ENCODE results near the gene UPK1A.
A peak's percentile ranks its signal among the peaks of the same experiment; 100 is the strongest.
"Not testable (repeated sequence)": the region's sequence is repeated elsewhere in the genome, so short reads cannot be mapped to it uniquely, and the experiment has no call there.

UPK1A gene

GRCh38 chr19:35715981-35716800, 49.9 kb downstream of the UPK1A start:
- peak overlapping the region; percentile 99 for H3K27ac Mint-ChIP-seq
- no peaks in the 10 kb centered on the region for H3K27me3 Mint-ChIP-seq
- H3K36me3 Mint-ChIP-seq (ENCODE audit: low read depth): peaks cover 58% of the 10 kb centered on the region
- peak overlapping the region; percentile 92 for H3K4me3 Mint-ChIP-seq
- H3K4me1 Mint-ChIP-seq (ENCODE audit: low read depth): peaks cover 50% of the 10 kb centered on the region
- no peaks in the 10 kb centered on the region for H3K9me3 Mint-ChIP-seq

GRCh38 chr19:35716801-35717664, 50.7 kb downstream of the UPK1A start:
- H3K4me1 Mint-ChIP-seq (ENCODE audit: low read depth): peaks cover 42% of the 10 kb centered on the region
- peaks cover 60% of the 10 kb centered on the region for H3K36me3 Mint-ChIP-seq (ENCODE audit: low read depth)

GRCh38 chr19:35717665-35718344, 51.5 kb downstream of the UPK1A start, which contains the start of gene KMT2B:
Gene KMT2B, plus strand, starts transcription at chr19:35718003. Its CDS starts 16 bp downstream, at chr19:35718019.
- H3K9me3 Mint-ChIP-seq: no peaks in the 10 kb centered on the region
- peak within 1 kb of the TSS; percentile 99 for H3K27ac Mint-ChIP-seq
- H3K4me1 Mint-ChIP-seq (ENCODE audit: low read depth): peaks cover 34% of the 10 kb centered on the region
- H3K4me3 Mint-ChIP-seq: peak within 1 kb of the TSS; percentile 92
- peaks cover 68% of the 10 kb centered on the region for H3K36me3 Mint-ChIP-seq (ENCODE audit: low read depth)
- H3K27me3 Mint-ChIP-seq: no peaks in the 10 kb centered on the region

More at GRCh38 chr19:35716801-35717664, 50.7 kb downstream of the UPK1A start:
- peak overlapping the region; percentile 99 for H3K27ac Mint-ChIP-seq
- no peaks in the 10 kb centered on the region for H3K9me3 Mint-ChIP-seq
- peak overlapping the region; percentile 92 for H3K4me3 Mint-ChIP-seq
- H3K27me3 Mint-ChIP-seq: no peaks in the 10 kb centered on the region

- peak overlapping the region; percentile 89 for H3K27ac Mint-ChIP-seq
- peaks cover 72% of the 10 kb centered on the region for H3K36me3 Mint-ChIP-seq (ENCODE audit: low read depth)
- peak overlapping the region; percentile 89 for H3K4me3 Mint-ChIP-seq
- H3K9me3 Mint-ChIP-seq: no peaks in the 10 kb centered on the region
- no peaks in the 10 kb centered on the region for H3K27me3 Mint-ChIP-seq
- H3K4me1 Mint-ChIP-seq (ENCODE audit: low read depth): peaks cover 35% of the 10 kb centered on the region
Observed at GRCh38 chr19:35718345-35719041, 52.2 kb downstream of the UPK1A start.

- H3K36me3 Mint-ChIP-seq (ENCODE audit: low read depth): peaks cover 72% of the 10 kb centered on the region
Observed at GRCh38 chr19:35719402-35720162, 53.3 kb downstream of the UPK1A start.

GRCh38 chr19:35720163-35720524, 53.8 kb downstream of the UPK1A start:
- peak overlapping the region; percentile 72 for H3K27ac Mint-ChIP-seq
- H3K36me3 Mint-ChIP-seq (ENCODE audit: low read depth): peaks cover 72% of the 10 kb centered on the region
- H3K4me1 Mint-ChIP-seq (ENCODE audit: low read depth): peaks cover 32% of the 10 kb centered on the region
- H3K27me3 Mint-ChIP-seq: no peaks in the 10 kb centered on the region
- peak overlapping the region; percentile 28 for H3K4me3 Mint-ChIP-seq
- no peaks in the 10 kb centered on the region for H3K9me3 Mint-ChIP-seq

More at GRCh38 chr19:35719402-35720162, 53.3 kb downstream of the UPK1A start:
- H3K9me3 Mint-ChIP-seq: no peaks in the 10 kb centered on the region
- peaks cover 35% of the 10 kb centered on the region for H3K4me1 Mint-ChIP-seq (ENCODE audit: low read depth)
- peak overlapping the region; percentile 89 for H3K4me3 Mint-ChIP-seq
- H3K27ac Mint-ChIP-seq: peak overlapping the region; percentile 89
- H3K27me3 Mint-ChIP-seq: no peaks in the 10 kb centered on the region

- Mint-ChIP-seq H3K4me3 (peak overlapping the region; percentile 7), H3K4me1 (ENCODE audit: low read depth) (peaks cover 32% of the 10 kb centered on the region), H3K27me3 (no peaks in the 10 kb centered on the region), H3K9me3 (no peaks in the 10 kb centered on the region), H3K36me3 (ENCODE audit: low read depth) (peaks cover 72% of the 10 kb centered on the region), H3K27ac (no peak overlapping the region)
Observed at GRCh38 chr19:35720648-35721047, 54.3 kb downstream of the UPK1A start.

- Mint-ChIP-seq H3K36me3 (ENCODE audit: low read depth) (peaks cover 72% of the 10 kb centered on the region), H3K9me3 (no peaks in the 10 kb centered on the region), H3K4me3 (no peak overlapping the region), H3K27ac (peak overlapping the region; percentile 16), H3K27me3 (no peaks in the 10 kb centered on the region), H3K4me1 (ENCODE audit: low read depth) (peaks cover 25% of the 10 kb centered on the region)
Observed at GRCh38 chr19:35721374-35721773, 55.1 kb downstream of the UPK1A start.

- peaks cover 69% of the 10 kb centered on the region for H3K36me3 Mint-ChIP-seq (ENCODE audit: low read depth)
Observed at GRCh38 chr19:35722461-35722860, 56.1 kb downstream of the UPK1A start.

GRCh38 chr19:35722897-35723296, 56.6 kb downstream of the UPK1A start:
- Mint-ChIP-seq H3K36me3 (ENCODE audit: low read depth) (peaks cover 73% of the 10 kb centered on the region), H3K4me1 (ENCODE audit: low read depth) (peaks cover 21% of the 10 kb centered on the region), H3K27ac (no peak overlapping the region)

More at GRCh38 chr19:35722461-35722860, 56.1 kb downstream of the UPK1A start:
- no peaks in the 10 kb centered on the region for H3K27me3 Mint-ChIP-seq
- H3K4me3 Mint-ChIP-seq: no peak overlapping the region
- peak overlapping the region; percentile 16 for H3K27ac Mint-ChIP-seq
- H3K9me3 Mint-ChIP-seq: no peaks in the 10 kb centered on the region
- H3K4me1 Mint-ChIP-seq (ENCODE audit: low read depth): peaks cover 21% of the 10 kb centered on the region

GRCh38 chr19:35723671-35724070, 57.4 kb downstream of the UPK1A start:
- H3K4me1 Mint-ChIP-seq (ENCODE audit: low read depth): peaks cover 18% of the 10 kb centered on the region
- no peaks in the 10 kb centered on the region for H3K27me3 Mint-ChIP-seq
- H3K9me3 Mint-ChIP-seq: no peaks in the 10 kb centered on the region
- H3K4me3 Mint-ChIP-seq: no peak overlapping the region
- no peak overlapping the region for H3K27ac Mint-ChIP-seq
- peaks cover 81% of the 10 kb centered on the region for H3K36me3 Mint-ChIP-seq (ENCODE audit: low read depth)

More at GRCh38 chr19:35722897-35723296, 56.6 kb downstream of the UPK1A start:
- H3K27me3 Mint-ChIP-seq: no peaks in the 10 kb centered on the region
- H3K9me3 Mint-ChIP-seq: no peaks in the 10 kb centered on the region
- no peak overlapping the region for H3K4me3 Mint-ChIP-seq

- Mint-ChIP-seq H3K4me1 (ENCODE audit: low read depth) (peaks cover 14% of the 10 kb centered on the region), H3K27ac (peak overlapping the region; percentile 55), H3K36me3 (ENCODE audit: low read depth) (peaks cover 83% of the 10 kb centered on the region)
- H3K27me3 Mint-ChIP-seq, H3K4me3 Mint-ChIP-seq, H3K9me3 Mint-ChIP-seq: not testable (repeated sequence)
Observed at GRCh38 chr19:35724132-35724531, 57.8 kb downstream of the UPK1A start.

GRCh38 chr19:35724560-35724959, 58.2 kb downstream of the UPK1A start:
- Mint-ChIP-seq H3K9me3 (no peaks in the 10 kb centered on the region), H3K27me3 (no peaks in the 10 kb centered on the region), H3K36me3 (ENCODE audit: low read depth) (peaks cover 83% of the 10 kb centered on the region), H3K4me1 (ENCODE audit: low read depth) (peaks cover 9% of the 10 kb centered on the region), H3K4me3 (no peak overlapping the region), H3K27ac (peak overlapping the region; percentile 55)
